GM19025 (cell line): ENCODE data around the gene COL5A1.

Experiments used
- ATAC-seq: cut with Tn5 transposase; IDR thresholded peaks from one replicate; pipeline ENCODE4 v1.9.1; 2021; ENCODE audit warnings: mild to moderate bottlenecking, low read depth, moderate library complexity; ENCODE audit not compliant: unreplicated experiment

Gene COL5A1

DNA sequence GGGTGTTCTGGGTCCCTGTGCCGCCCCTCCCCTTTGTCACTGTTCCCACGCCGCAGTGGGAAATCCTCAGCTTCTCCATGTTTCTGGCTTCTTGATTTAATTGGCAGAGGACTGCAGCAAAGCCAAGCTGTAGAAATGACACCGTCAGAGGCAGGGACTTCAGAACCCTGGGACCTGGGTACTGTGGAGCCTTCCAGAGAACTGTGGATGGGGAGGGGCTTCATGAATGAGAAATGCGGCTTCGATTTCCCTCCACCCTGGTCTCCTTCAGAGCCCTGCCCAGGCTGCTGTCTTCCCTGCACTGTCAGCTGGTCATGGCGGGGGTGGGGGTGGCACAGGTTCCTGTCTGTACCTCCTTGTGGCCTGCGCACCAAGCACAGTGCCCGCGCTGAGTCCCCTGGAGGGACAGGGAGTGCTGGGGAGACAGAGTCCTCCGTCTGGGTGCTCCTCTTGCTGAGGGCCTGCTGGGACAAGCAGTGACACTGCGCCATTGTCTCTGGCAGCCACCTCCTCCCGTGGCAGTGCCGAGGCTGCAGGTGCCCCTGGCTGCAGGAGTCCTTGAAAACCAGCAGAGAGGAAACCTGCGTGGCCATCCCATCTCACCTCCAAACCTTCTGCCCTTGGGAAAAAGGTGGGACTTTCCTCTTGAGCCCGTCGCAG lies 47.2 kb downstream of the COL5A1 start:
- no peak for ATAC-seq

DNA sequence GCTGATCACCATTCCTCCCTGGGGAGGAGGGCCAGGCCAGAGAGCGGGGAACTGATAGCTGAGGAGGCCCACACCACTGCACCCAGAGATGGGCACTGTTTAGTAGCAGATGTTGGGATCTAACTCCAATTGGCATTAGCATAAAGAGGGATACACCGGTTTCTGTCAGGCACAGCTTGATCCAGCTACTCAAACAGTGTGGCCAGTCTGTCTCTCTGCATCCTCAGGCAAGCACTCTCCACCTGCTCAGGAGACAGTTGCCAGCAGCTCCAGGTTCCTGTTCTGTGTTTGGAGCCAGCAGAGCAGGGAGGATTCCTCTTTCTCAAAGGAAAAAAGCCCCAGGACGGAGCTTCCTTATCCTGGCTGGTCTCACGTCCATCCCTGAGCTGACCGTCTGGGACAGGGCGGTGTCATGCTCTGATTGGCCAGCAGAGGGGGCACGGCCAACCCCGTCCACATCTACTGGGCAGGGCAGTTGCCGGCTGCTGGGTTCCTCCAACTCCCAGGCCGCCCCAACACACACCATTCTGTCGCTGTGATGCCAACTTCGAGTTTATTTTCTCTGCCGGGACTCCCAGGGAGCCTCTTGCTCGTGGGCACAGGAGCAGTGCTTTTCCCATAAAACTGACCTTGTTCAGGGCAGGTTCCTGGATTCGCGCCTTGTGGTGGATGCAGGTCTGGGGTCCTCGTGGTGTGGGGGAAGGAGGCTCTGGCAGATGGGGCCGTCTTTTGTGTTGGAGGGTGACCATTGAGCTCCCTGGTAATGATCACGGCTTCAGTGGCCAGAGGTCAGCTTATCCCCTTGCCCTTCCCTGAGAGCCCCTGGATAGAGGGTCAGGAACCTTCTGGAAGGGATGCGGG lies 47.9 kb downstream of the COL5A1 start:
- ATAC-seq: no peak

DNA sequence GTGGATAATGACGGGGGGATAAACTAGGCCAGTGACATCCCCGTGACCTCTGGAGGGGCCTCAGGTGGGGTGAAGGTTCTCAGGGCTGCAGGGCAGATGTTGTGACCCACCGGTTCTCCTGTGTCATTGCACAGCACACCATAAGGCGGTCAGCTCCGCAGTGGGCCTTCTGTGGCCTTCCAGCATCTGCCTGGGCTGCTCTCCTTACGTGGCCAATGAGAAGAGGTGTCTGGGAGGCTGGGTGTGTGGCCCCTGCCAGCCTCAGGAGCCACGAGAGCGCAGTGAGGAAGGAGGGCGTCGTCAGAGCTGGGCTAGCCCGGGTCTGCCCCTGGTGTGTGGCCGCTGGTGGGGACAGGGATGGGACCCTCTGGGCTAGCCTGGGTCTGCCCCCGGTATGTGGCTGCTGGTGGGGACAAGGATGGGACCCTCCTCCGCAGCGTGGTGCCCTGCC lies 48.7 kb downstream of the COL5A1 start:
- no peak for ATAC-seq

DNA sequence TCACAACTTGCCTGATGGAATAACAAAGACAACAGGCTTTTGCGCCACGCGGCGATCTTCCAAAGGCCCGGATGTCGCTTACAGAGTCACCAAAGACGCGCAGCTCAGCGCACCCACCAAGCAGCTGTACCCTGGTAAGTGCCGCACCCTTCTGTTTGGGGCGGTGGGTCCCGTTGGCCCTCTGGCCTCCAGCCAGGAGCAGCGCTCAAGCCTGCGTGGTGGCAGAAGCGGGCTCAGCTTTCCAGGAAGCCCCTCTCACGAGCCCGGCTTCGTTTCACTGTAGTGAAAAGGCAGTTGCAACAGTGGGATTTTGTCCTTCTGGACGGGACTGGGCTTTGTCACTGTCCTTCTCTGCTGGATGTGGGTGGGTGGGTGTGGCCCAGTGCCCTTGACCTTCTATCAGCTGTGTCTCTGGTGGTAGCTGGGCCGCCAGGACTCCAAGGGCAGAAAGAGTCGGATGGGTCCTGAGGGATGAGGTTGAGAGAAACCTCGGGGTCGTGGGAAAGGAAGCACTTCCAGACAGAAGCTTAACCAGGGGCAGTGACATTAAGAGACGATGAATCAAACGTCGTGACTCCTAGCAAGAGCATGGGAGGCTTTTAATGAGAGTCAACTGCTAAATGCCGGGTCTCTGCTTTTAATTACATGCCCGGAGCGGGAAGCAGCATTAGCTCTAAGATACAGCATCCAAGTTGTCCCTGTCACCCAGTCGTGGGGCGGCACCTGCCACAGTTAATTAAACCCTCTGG lies 49.5 kb downstream of the COL5A1 start:
- ATAC-seq: no peak

DNA sequence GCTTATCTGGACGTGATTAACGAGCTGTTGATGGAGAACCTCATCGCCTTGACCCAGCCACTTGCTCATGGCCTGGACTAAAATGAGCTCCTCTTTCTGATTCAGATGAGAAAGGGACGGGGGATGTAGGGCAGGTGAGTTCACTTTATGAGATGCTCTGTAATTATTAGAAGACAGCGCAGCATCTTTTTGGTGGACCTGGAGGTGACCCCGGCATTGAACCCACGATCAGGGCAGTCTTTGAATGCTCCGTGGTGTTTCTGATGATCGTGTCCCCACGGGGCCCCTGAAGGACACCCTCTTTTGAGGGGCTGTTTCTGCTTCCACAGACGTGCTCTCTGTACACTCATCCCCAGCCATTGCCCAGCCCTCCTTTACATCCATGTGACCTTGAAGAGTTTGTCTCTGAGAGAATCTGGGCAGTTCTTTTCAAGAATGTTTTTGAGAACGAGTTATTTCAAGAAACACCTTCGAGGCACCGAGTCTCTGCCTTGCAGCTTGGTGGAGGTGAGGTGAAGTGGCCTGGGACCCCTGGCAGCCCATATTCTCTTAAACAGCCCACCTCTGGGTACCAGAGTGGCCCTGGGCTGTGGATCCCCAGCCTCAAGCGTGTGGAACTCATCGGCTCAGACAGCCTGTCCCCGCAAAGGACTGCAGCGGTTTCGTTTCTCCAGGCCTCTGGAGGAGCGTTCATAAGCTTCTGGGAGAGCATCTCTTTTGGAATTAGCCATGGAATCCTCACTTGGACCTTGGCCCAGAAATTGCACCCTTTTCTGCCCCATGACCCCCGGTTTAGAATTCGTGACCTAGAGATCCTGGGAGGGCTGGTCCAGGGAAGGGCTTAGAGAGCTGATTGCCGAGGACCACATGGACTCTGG lies 50.3 kb downstream of the COL5A1 start:
- ATAC-seq: no peak

DNA sequence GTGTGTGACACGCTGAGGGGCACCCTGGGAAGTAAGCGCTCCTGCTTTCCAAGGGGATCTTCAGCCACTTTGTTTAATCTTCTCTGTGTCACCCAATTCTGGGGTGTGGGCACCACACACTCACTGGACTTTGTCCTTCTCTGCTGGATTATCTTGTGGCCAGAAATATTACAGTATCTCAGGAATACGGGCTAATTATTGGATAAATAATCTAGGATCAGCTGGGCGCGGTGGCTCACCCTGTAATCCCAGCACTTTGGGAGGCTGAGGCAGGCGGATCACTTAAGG lies 50.9 kb downstream of the COL5A1 start:
- ATAC-seq: no peak

DNA sequence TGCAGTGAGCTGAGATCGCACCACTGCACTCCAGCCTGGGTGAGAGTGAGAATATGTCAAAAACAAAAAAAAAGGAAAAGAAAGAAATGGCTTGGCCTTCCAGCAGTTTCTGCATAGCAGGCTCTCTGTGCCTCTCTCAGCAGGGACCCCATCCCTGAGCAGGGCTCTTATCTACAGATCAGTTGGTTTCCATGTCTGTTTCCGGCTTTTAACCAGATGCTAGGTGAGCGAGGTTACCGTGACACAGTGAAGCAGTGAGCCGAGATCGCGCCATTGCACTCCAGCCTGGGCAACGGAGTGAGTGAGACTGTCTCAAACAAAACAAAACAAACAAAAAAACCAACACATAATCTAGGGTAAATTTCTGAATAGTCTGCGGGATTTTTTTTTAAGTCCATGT lies 51.4 kb downstream of the COL5A1 start:
- no peak for ATAC-seq

DNA sequence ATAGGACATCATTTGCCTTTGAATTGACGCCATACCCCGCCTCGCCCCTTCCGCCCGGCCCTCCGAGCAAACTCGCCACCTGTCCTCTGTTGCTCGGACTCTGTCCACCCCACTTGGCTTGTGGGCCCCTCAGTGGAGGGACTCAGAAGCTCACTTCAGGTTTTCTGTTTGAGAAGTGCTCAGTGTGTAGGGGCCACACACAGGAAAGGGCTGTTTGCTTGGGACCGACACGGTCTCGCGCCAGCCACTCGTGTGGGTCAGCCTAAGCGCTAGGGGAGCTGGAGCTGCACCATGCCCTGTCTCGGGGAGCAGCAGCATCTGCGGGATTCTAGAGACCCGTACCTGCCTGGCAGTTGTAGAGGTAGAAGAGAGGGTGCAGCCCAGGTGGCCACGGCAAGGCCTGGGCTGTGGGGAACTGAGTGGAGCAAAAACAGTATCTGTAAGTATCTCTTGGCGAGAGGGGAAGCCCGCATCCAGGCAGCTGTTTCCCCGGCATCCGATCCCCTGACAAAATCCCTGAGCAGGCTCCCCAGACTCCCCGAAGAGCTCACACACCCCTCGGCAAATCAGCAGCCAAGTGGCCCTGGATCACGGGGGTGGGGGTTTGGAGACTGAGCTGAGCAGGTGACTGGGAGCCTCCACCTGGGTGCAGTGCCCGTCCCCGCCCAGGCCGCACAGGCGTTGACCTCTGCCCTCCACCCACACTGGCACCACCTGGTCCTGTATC lies 52.2 kb downstream of the COL5A1 start:
- no peak for ATAC-seq

DNA sequence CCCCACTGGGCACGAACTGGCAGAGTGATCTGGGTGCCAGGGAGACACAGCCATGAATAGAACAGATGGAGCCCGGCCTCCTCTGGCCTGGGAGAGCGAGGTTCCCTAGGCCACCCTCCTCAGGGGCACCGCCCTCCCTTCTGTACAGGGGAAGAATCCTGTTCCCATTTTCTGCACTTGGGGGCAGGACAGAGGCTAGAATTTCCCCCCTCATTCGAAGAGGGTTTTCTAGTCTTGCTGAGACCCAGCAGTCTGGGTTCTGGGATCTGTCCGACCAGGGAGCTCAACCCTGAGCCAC lies 52.7 kb downstream of the COL5A1 start:
- ATAC-seq: no peak

DNA sequence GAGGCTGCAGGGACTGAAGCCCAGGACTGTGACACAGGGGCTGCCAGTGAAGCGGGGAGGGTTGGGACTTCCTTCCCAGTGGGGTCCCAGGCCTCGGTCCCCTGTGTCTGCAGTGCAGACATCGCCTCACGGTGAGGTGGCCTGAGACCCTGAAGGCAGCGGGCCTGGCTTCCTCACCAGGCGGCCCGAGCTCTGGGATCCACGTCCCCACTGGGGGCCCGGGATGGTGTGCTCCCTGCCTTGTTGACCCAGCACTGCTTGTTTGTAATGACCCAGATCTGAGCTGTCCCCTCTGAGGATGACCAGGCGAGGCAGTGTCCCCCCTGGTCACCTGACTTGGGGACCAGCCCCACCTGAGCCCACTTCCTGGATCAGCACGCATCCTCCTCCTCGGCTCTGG lies 53.1 kb downstream of the COL5A1 start:
- no peak for ATAC-seq

DNA sequence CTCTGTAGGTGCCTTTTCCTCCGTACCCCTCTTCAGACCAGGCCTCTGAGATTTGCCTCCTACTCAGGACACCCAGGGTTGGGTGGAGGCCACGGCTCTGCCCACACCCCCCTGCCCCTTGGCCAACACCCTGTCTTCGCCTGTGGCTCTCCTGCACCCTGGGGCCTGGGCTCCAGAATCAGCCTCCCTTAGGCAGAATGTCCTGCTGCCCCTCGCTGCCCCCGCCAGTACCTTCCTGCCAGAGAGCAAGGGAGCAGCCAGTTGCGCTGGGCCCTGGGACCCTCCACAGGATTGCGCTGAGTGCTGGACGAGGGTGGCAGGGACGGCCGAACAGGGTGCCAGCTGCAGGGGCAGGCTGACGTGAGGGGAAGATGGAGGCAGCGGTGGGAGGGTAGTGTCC lies 53.5 kb downstream of the COL5A1 start:
- no peak for ATAC-seq

DNA sequence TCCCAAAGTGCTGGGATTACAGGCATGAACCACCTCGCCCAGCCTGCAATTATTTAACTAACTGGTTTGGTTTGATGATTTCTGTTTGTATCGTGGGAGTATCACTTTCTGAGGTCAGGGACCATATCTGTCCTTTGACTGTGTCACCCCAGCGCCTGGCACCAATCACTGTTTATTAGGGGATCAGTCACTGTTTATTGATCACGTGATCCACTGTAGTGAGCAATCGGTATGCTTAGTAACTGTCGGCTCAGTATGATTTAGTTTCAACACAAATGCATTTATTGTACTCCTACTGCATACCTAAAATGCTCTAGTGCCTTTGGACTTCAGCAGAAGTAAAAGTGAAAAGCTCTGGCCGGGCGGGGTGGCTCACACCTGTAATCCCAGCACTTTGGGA lies 54.8 kb downstream of the COL5A1 start:
- ATAC-seq: no peak

DNA sequence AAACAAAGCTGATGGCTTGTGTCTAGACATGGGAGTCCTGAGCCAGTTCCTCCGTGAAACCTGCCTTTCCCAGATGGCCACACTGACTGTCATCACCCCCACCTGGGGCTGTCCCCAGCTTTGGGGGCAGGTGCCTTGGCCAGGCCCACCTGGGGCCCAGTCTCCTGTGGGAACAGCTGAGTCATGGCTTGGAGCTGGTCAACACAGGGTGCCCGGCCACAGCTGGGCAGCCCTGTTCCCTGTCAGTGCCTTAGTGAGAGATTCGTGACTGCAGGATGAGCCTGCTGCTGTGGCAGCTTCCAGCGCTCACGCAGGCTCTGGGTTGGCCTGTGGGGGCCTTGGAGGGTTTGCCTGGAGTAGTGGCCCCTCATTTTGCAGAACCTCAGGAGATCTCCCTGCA lies 56.5 kb downstream of the COL5A1 start:
- ATAC-seq: no peak

DNA sequence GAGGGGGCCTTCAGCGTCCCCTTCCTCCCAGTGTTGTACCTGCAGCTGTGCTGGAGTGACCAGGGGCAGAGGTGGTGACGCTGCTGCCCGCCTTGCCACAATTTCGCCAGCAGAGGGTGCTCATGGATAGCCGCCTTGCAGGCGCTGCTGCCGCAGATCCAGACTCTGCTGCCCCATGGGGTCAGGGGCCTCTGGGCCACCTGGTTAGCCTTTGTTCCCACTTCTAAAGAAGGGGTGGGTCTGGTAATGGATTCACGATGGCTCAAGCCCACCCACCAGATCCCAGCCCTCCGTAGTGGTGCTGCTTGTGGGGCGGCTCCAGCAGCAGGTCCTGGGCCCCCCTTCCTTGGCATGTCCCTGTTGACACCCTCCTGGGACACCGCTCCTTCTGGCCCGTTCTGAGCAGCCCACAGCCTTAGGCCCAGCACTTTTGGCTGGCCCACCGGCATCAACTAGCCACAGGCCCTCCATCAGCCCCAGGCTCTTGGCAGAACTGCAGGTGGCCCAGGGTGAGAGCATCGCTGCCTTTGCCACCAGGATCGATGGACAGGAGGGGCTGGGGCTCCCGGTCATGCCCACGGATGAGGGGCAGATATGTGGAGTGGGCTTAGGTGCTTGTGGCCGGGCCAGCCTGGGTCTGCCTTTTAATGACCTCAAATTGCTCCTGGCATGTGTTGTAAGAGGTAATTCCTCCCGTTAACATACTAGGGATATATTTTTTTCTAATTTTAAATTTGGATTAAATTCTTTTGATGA lies 57.2 kb downstream of the COL5A1 start:
- ATAC-seq: no peak

DNA sequence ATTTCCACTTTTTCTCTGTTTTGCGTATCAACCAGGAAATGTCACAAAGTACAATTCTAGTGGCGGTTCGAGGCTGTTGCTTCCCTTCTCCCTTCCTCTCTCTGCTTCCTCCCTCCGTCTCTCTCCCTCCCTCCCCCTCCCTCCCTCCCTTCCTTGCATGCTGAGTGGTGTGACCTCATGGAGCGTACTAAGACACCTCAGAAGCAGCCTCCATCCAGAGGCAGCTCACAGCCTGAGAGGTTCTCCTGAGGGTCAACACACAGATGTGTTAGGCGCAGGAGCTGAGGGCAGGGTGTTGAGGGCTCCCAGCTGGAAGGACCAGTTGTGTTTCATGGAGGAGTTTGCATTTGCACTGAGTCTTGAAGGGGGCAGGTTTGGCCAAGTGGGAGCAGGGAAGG lies 57.7 kb downstream of the COL5A1 start:
- ATAC-seq: no peak

DNA sequence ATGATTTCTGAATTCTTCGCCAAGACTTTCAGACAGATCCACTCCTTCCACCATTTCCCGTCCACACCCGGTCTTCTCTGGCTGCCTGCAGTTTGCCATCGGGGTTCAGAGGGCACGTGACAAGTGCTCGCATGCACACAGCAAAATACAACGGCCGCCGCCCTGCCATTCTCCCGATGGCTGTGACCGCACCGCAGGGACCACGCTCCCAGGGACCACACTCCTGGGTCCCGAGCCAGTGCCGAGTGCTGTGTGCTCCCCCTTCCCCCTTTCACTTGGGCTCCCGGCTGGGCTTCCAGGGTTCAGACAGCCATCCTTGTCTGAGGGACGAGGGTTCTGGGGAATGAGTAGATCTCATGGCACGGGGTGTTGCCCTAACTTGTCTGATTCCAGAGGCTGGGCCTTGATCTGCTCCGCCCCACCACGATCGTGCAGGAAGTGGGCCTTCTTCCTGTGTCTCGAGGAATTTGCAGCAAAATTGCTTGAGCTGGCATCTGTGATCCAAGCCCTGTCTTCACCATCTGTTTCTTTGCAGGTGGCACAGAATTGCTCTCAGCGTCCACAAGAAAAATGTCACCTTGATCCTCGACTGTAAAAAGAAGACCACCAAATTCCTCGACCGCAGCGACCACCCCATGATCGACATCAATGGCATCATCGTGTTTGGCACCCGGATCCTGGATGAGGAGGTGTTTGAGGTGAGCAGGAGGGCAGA lies 59.2 kb downstream of the COL5A1 start:
- no peak for ATAC-seq

DNA sequence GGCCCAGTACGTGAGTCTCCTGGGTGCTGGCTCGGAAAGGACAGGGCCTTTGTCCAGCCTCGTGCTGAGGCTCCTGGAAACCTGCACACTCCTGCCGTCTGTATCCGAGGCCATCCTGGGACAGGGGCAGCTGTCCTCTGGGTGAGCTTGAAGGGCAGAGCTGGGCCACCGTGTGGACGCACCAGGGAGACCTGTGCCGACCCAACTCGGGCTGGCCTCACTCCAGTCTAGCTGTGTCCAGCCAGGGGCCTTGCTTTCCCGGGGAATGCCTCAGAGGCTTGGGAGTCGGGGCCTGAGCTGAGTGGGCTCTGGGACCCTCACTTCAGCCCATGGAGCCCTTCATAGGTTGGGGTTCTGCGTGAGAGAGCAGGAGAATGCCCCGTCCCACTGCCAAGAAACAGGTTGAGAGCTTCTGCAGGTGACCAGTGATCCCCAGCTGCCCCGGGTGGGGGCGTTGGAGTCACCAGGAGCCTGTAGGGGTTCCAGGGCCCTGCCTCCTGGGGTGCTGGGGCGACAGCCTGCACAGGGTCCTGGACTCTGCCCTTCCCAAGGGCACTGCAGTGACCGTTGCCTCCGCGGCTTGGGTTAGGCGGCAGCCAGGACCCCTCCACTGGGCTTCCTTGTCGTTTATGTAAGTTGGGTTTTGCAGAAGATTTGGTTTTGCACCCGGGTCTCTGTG lies 60.1 kb downstream of the COL5A1 start:
- ATAC-seq: no peak

DNA sequence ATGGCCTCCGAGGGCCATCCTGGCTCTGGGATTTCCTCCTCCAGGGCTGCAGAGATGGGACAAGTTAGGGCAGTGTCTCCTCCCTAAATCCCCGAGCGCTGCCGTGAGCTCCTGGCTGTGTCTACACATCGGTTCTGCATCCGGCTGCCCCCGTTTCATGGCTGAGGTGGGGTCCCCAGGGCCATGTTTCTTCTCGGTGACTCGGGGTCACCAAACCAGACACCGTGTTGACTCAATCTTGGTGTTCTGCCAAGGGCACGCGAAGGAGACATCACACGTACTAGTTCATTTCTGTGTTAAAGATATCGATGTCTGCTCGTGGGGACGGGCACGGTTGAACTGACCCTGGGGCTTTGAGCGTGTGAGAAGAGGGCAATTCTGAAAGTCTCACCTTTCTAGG lies 60.7 kb downstream of the COL5A1 start:
- ATAC-seq: no peak
